Transverse colon (tissue), 4 donors: ENCODE data around the gene PKMYT1. TPM values are rescaled to one million over a fixed set of nuclear protein-coding genes. Genes with fewer than 3 reads are reported as not detected.
"Not testable (repeated sequence)": the region's sequence is repeated elsewhere in the genome, so short reads cannot be mapped to it uniquely, and the experiment has no call there.

Source experiments
- DNase-seq: peaks from one replicate; pipeline ENCODE4 v3.0.0-alpha.2; 2019
- H3K27ac ChIP-seq, 4 donors: fragments of 200-600 bp; sonication (generic); 2 replicates each; pipeline ENCODE4 v1.5.1; 2016 to 2018; ENCODE audit warnings: inconsistent platforms in 4 of 4
- H3K27me3 ChIP-seq: fragments of 200-600 bp; sonication (generic); 2 replicates; pipeline ENCODE4 v1.5.1; 2017; ENCODE audit warnings: inconsistent platforms
- H3K36me3 ChIP-seq, 4 donors: fragments of 200-600 bp; sonication (generic); 2 replicates each; pipeline ENCODE4 v1.5.1; 2017 to 2019; ENCODE audit warnings: inconsistent platforms in 4 of 4
- H3K4me1 ChIP-seq, 4 donors: fragments of 200-600 bp; sonication (generic); 2 replicates each; pipeline ENCODE4 v1.5.1; 2017 to 2020; ENCODE audit warnings: inconsistent platforms in 4 of 4
- H3K4me3 ChIP-seq, 4 donors: fragments of 200-600 bp; sonication (generic); 1 replicate in 1 of 4; 2 replicates in 3 of 4; pipeline versions ENCODE4 v1.5.1 to v1.6.1; 2017 to 2019; ENCODE audit warnings: inconsistent platforms in 4 of 4
- H3K9me3 ChIP-seq, 2 donors: fragments of 200-600 bp; sonication (generic); 2 replicates each; pipeline ENCODE4 v1.5.1; 2017 to 2019; ENCODE audit warnings: inconsistent platforms in 2 of 2
- EP300 ChIP-seq: sonication (generic); formaldehyde crosslinking; IDR thresholded peaks from one replicate; pipeline ENCODE4 v1.6.1; 2017; ENCODE audit warnings: antibody characterized with exemption, low read depth
- POLR2A ChIP-seq: fragments of 450-650 bp; IDR thresholded peaks from one replicate; pipeline ENCODE4 v1.6.1; 2016; ENCODE audit warnings: antibody characterized with exemption, mild to moderate bottlenecking, moderate library complexity
- POLR2AphosphoS5 ChIP-seq, 3 donors: sonication (generic); formaldehyde crosslinking; IDR thresholded peaks; one replicate each; pipeline ENCODE4 v1.6.1; 2016; ENCODE audit warnings: antibody characterized with exemption in 3 of 3
- WGBS, 2 donors: methylation state at CpG; one replicate each; pipeline ENCODE4 v1.1.5; 2018; ENCODE audit warnings: low coverage in 1 of 2; 5-methylcytosine and 5-hydroxymethylcytosine counted together
- in situ Hi-C, 4 donors: fragments of 200-750 bp; cut with MboI; loops; one replicate each; pipeline versions ENCODE4 v1.15.0 to v1.15.1; 2017; ENCODE audit warnings: low sequenced_read_pairs in 3 of 4, low pct_ligation_motif_present in 1 of 4, low pct_unique_long_range_greater_than_20kb in 1 of 4
- intact Hi-C: fragments of 100-400 bp; cut with DNase I; formaldehyde crosslinking; loops from one replicate; pipeline ENCODE4 v1.15.1; 2023; ENCODE audit warnings: low total_unique reads
- total RNA-seq, 4 donors: library from RNA; depleted of rRNA; stranded (reverse); fragments of >200 nt; gene quantifications; one replicate each; pipeline ENCODE4 v1.1.0, GENCODE V29; 2016
- TF ChIP-seq, protein P1 (sequence below), 5 experiments: fragments of 200-600 bp in 3 of 5; fragments of 450-650 bp in 2 of 5; sonication (generic) in 3 of 5; IDR thresholded peaks; 1 replicate in 2 of 5; 2 replicates in 3 of 5; pipeline ENCODE4 v1.5.1; 2016 to 2017; ENCODE audit warnings: antibody characterized with exemption in 5 of 5, inconsistent platforms in 3 of 5, mild to moderate bottlenecking in 2 of 5, moderate library complexity in 1 of 5

PKMYT1 gene
- total RNA-seq, 4 donors from 2014 or later, result 0.55 to 3.6 (median 3.0) TPM; not detected in 1

DNA sequence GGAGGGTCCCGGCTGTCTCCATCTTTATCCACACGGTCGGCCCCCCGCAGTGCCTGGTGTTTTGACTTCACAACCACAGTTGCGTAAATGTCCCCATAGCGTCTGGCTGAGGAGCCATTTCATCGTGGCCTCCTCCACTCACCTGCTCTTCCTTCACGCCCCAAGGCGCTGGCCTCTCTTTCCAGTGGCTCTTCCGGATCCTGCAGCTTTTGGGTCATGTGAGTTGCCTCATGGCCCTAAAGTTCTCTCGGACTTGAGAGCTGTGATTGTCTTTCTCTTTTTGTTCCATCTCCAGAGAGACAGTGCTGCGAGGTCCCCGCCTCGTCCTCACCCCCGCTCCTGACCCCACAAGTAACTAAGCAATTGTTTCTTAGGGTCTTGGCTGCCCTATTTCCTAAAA is 45.8 kb downstream of the PKMYT1 start:
- Histone ChIP-seq H3K27me3 (no peaks in the 10 kb centered on the region), H3K36me3 (peaks cover 0 to 53% (median 12%) of the 10 kb centered on the region in 4 donors), H3K4me3 (no peak overlapping the region), H3K27ac (no peak overlapping the region), H3K4me1 (no peaks in the 10 kb centered on the region), H3K9me3 (no peaks in the 10 kb centered on the region)
- no peak for DNase-seq
- TF ChIP-seq, protein P1, sequence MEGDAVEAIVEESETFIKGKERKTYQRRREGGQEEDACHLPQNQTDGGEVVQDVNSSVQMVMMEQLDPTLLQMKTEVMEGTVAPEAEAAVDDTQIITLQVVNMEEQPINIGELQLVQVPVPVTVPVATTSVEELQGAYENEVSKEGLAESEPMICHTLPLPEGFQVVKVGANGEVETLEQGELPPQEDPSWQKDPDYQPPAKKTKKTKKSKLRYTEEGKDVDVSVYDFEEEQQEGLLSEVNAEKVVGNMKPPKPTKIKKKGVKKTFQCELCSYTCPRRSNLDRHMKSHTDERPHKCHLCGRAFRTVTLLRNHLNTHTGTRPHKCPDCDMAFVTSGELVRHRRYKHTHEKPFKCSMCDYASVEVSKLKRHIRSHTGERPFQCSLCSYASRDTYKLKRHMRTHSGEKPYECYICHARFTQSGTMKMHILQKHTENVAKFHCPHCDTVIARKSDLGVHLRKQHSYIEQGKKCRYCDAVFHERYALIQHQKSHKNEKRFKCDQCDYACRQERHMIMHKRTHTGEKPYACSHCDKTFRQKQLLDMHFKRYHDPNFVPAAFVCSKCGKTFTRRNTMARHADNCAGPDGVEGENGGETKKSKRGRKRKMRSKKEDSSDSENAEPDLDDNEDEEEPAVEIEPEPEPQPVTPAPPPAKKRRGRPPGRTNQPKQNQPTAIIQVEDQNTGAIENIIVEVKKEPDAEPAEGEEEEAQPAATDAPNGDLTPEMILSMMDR (IDR thresholded peaks at IDR 0.05), result no peak
- TF ChIP-seq POLR2A (no peak), EP300 (no peak), POLR2AphosphoS5 (IDR thresholded peaks at IDR 0.05) (no peak)
- WGBS, 2 donors, result 88 to 91% methylated on average over 14 to 15 of the region's 15 CpGs
- in situ Hi-C loops, result no loop called here
- intact Hi-C loops, result no loop called here

DNA sequence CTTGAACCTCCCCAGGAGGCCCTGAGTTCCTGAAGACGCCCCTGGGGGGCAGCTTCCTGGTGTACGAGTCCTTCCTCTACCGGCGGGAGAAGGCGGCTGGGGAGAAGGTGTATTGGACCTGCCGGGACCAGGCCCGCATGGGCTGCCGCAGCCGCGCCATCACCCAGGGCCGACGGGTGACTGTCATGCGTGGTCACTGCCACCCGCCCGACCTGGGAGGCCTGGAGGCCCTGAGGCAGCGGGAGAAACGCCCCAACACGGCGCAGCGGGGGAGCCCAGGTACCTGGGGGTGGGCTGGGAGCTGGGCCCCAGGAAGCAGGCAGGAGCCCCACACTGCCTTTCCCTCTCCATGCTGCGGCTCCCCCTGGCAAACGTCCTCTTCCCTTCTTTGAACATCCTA is 46.5 kb downstream of the PKMYT1 start:
- 95% methylated on average over 19 of the region's 22 CpGs; no CpG with 5 or more reads in 1 of the 2 donors for WGBS, 2 donors
- H3K27me3 ChIP-seq, result no peaks in the 10 kb centered on the region
- DNase-seq, result no peak
- H3K9me3 ChIP-seq, result no peaks in the 10 kb centered on the region
- H3K4me1 ChIP-seq, result no peaks in the 10 kb centered on the region
- H3K4me3 ChIP-seq, result no peak overlapping the region
- TF ChIP-seq, protein P1 (IDR thresholded peaks at IDR 0.05), result no peak
- TF ChIP-seq EP300, result no peak
- no peak for TF ChIP-seq POLR2AphosphoS5 (IDR thresholded peaks at IDR 0.05)
- no peak for TF ChIP-seq POLR2A
- intact Hi-C loops (no loop called here), in situ Hi-C loops (no loop called here)
- H3K27ac ChIP-seq, result no peak overlapping the region
- peaks cover 0 to 45% (median 8%) of the 10 kb centered on the region in 4 donors for H3K36me3 ChIP-seq

DNA sequence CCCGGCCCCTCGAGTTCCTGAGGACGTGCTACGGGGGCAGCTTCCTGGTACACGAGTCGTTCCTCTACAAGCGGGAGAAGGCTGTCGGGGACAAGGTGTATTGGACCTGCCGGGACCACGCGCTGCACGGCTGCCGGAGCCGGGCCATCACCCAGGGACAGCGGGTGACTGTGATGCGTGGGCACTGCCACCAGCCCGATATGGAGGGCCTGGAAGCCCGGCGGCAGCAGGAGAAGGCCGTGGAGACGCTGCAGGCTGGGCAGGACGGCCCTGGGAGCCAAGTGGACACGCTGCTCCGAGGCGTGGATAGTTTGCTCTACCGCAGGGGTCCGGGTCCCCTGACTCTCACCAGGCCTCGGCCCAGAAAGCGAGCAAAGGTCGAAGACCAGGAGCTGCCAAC is 47.1 kb downstream of the PKMYT1 start:
- in situ Hi-C loops (no loop called here), intact Hi-C loops (no loop called here)
- no peak for DNase-seq
- Histone ChIP-seq H3K9me3 (no peaks in the 10 kb centered on the region), H3K27ac (no peak overlapping the region), H3K4me3 (no peak overlapping the region), H3K36me3 (peaks cover 0 to 43% (median 7%) of the 10 kb centered on the region in 4 donors), H3K27me3 (no peaks in the 10 kb centered on the region), H3K4me1 (no peaks in the 10 kb centered on the region)
- WGBS, 2 donors, result 94% methylated on average over 27 of the region's 30 CpGs; no CpG with 5 or more reads in 1 of the 2 donors
- TF ChIP-seq EP300 (no peak), POLR2AphosphoS5 (IDR thresholded peaks at IDR 0.05) (no peak), POLR2A (no peak)
- TF ChIP-seq, protein P1 (IDR thresholded peaks at IDR 0.05), result no peak

GRCh38 chr16:2931231-2931914 is 48.9 kb downstream of the PKMYT1 start:
- H3K9me3 ChIP-seq, H3K4me3 ChIP-seq, H3K27me3 ChIP-seq, intact Hi-C loops, H3K4me1 ChIP-seq, DNase-seq, H3K27ac ChIP-seq, in situ Hi-C loops: not testable (repeated sequence)
- WGBS, 2 donors, result 92 to 97% methylated on average over 5 to 13 of the region's 13 CpGs
- H3K36me3 ChIP-seq, result peaks cover 0 to 28% (median 7%) of the 10 kb centered on the region in 4 donors

DNA sequence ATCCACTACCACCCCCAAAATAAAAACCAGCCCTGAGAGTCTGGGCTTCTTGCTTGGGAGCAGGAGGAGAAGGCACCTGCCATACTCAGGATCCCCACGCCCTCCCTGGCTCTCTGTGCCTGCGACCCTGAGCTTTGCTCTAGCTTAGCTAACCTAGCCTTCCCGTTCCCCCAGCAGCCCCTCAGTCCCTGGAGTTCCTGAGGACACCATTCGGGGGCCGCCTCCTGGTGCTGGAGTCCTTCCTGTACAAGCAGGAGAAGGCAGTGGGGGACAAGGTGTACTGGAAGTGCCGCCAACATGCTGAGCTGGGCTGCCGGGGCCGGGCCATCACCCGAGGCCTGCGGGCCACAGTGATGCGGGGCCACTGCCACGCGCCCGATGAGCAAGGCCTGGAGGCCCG is 50.0 kb downstream of the PKMYT1 start:
- H3K4me3 ChIP-seq, result no peak overlapping the region
- TF ChIP-seq, protein P1 (IDR thresholded peaks at IDR 0.05), result no peak
- no peak for TF ChIP-seq EP300
- TF ChIP-seq POLR2A, result no peak
- TF ChIP-seq POLR2AphosphoS5 (IDR thresholded peaks at IDR 0.05), result no peak
- in situ Hi-C loops (no loop called here), intact Hi-C loops (no loop called here)
- H3K27ac ChIP-seq, result no peak overlapping the region
- WGBS, 2 donors, result 94% methylated on average over 14 of the region's 15 CpGs; no CpG with 5 or more reads in 1 of the 2 donors
- DNase-seq, result no peak
- no peaks in the 10 kb centered on the region for H3K9me3 ChIP-seq
- H3K36me3 ChIP-seq, result peaks cover 0 to 28% (median 7%) of the 10 kb centered on the region in 4 donors
- H3K4me1 ChIP-seq, result peaks cover 0 to 8% (median 2%) of the 10 kb centered on the region in 4 donors
- H3K27me3 ChIP-seq, result no peaks in the 10 kb centered on the region
